Measurements from ENCODE around the gene GALR2.

Gene GALR2

GRCh38 chr17:76091526-76092286 lies 17.1 kb downstream of the GALR2 start:
- in situ Hi-C loops (cut with HindIII; ENCODE audit: low sequenced_read_pairs): no loop called here

- in situ Hi-C loops (cut with HindIII; ENCODE audit: low sequenced_read_pairs): no loop called here
Measured at GRCh38 chr17:76092526-76093413, 18.2 kb downstream of the GALR2 start.

GRCh38 chr17:76094046-76094445 lies 19.5 kb downstream of the GALR2 start:
- in situ Hi-C loops (cut with HindIII; ENCODE audit: low sequenced_read_pairs): no loop called here

GRCh38 chr17:76095943-76096342 lies 21.4 kb downstream of the GALR2 start:
- in situ Hi-C loops (cut with HindIII; ENCODE audit: low sequenced_read_pairs): no loop called here

GRCh38 chr17:76097716-76098295 lies 23.2 kb downstream of the GALR2 start:
- in situ Hi-C loops (cut with HindIII; ENCODE audit: low sequenced_read_pairs): no loop called here

- in situ Hi-C loops (cut with HindIII; ENCODE audit: low sequenced_read_pairs): no loop called here
Measured at GRCh38 chr17:76102944-76103273, 28.3 kb downstream of the GALR2 start.

GRCh38 chr17:76103274-76104139 lies 28.9 kb downstream of the GALR2 start, which contains the start of gene EXOC7:
Gene EXOC7, minus strand, starts transcription at chr17:76103787. Its CDS starts 95 bp downstream, at chr17:76103692.
- in situ Hi-C loops (cut with HindIII; ENCODE audit: low sequenced_read_pairs): no loop called here

- in situ Hi-C loops (cut with HindIII; ENCODE audit: low sequenced_read_pairs): no loop called here
Measured at GRCh38 chr17:76104140-76104895, 29.7 kb downstream of the GALR2 start.

GRCh38 chr17:76104896-76105231 lies 30.3 kb downstream of the GALR2 start:
- in situ Hi-C loops (cut with HindIII; ENCODE audit: low sequenced_read_pairs): no loop called here

GRCh38 chr17:76106703-76107102 lies 32.1 kb downstream of the GALR2 start:
- in situ Hi-C loops (cut with HindIII; ENCODE audit: low sequenced_read_pairs): no loop called here

- in situ Hi-C loops (cut with HindIII; ENCODE audit: low sequenced_read_pairs): no loop called here
Measured at GRCh38 chr17:76107509-76107908, 32.9 kb downstream of the GALR2 start.

- in situ Hi-C loops (cut with HindIII; ENCODE audit: low sequenced_read_pairs): no loop called here
Measured at GRCh38 chr17:76111956-76112355, 37.4 kb downstream of the GALR2 start.

GRCh38 chr17:76115138-76115754 lies 40.7 kb downstream of the GALR2 start:
- in situ Hi-C loops (cut with HindIII; ENCODE audit: low sequenced_read_pairs): loop anchor here (5.0 kb wide), 1 partner anchor 102 kb away; no protein-coding TSS in a partner anchor

GRCh38 chr17:76119409-76120371 lies 45.1 kb downstream of the GALR2 start:
- in situ Hi-C loops (cut with HindIII; ENCODE audit: low sequenced_read_pairs): loop anchor here (5.0 kb wide), 1 partner anchor 98 kb away; no protein-coding TSS in a partner anchor

GRCh38 chr17:76120658-76121008 lies 46.1 kb downstream of the GALR2 start:
- in situ Hi-C loops (cut with HindIII; ENCODE audit: low sequenced_read_pairs): no loop called here

GRCh38 chr17:76121932-76122430 lies 47.4 kb downstream of the GALR2 start:
- in situ Hi-C loops (cut with HindIII; ENCODE audit: low sequenced_read_pairs): no loop called here

GRCh38 chr17:76122431-76123190 lies 48.0 kb downstream of the GALR2 start:
- in situ Hi-C loops (cut with HindIII; ENCODE audit: low sequenced_read_pairs): no loop called here

- in situ Hi-C loops (cut with HindIII; ENCODE audit: low sequenced_read_pairs): no loop called here
Measured at GRCh38 chr17:76123191-76123499, 48.6 kb downstream of the GALR2 start.

Measured in endothelial cell of hepatic sinusoid (primary cell).